Esophagus squamous epithelium (tissue), 5 donors: Measurements from ENCODE around the gene HMCN1. TPM values are rescaled to one million over a fixed set of nuclear protein-coding genes. Genes with fewer than 3 reads are reported as not detected.

Source experiments
- DNase-seq: peaks from one replicate; lab custom pipeline; 2025; lab: John Stamatoyannopoulos, UW
- H3K27ac ChIP-seq, 4 donors: fragments of 200-600 bp; sonication (generic); one replicate each; pipeline ENCODE4 v1.5.1; 2016 to 2019; ENCODE audit warnings: mild to moderate bottlenecking in 1 of 4
- H3K27me3 ChIP-seq, 4 donors: fragments of 200-600 bp; sonication (generic); 1 replicate in 3 of 4; 2 replicates in 1 of 4; pipeline versions ENCODE4 v1.5.1 to v1.6.0; 2017 to 2021; ENCODE audit warnings: antibody characterized with exemption in 1 of 4
- H3K36me3 ChIP-seq, 3 donors: fragments of 200-600 bp; sonication (generic); one replicate each; pipeline ENCODE4 v1.5.1; 2016 to 2019
- H3K4me1 ChIP-seq, 3 donors: fragments of 200-600 bp; sonication (generic); one replicate each; pipeline ENCODE4 v1.5.1; 2017 to 2019
- H3K4me3 ChIP-seq, 4 donors: fragments of 200-600 bp; sonication (generic); 1 replicate in 3 of 4; 2 replicates in 1 of 4; pipeline ENCODE4 v1.5.1; 2016 to 2019; ENCODE audit warnings: mild to moderate bottlenecking in 2 of 4, moderate library complexity in 1 of 4
- H3K9me3 ChIP-seq, 3 donors: fragments of 200-600 bp; sonication (generic); one replicate each; pipeline ENCODE4 v1.5.1; 2016 to 2019
- CTCF ChIP-seq, 6 experiments: fragments of 450-650 bp in 4 of 6; fragments of 200-600 bp in 2 of 6; sonication (generic) in 2 of 6; IDR thresholded peaks; one replicate each; pipeline ENCODE4 v1.5.1; 2016 to 2019; ENCODE audit warnings: antibody characterized with exemption in 6 of 6, mild to moderate bottlenecking in 4 of 6, moderate library complexity in 4 of 6
- POLR2A ChIP-seq, 4 donors: fragments of 450-650 bp; IDR thresholded peaks; one replicate each; pipeline ENCODE4 v1.6.1; 2017; ENCODE audit warnings: antibody characterized with exemption in 4 of 4, mild to moderate bottlenecking in 4 of 4, moderate library complexity in 3 of 4
- WGBS, 2 donors: methylation state at CpG; one replicate each; pipeline ENCODE4 v1.1.5; 2018; 5-methylcytosine and 5-hydroxymethylcytosine counted together
- intact Hi-C: fragments of 100-400 bp; cut with DNase I; formaldehyde crosslinking; loops from one replicate; pipeline ENCODE4 v1.15.0; 2022
- total RNA-seq, 4 donors: library from RNA; depleted of rRNA; stranded (reverse); fragments of >200 nt; gene quantifications; one replicate each; pipeline ENCODE4 v1.1.0, GENCODE V29; 2016
- donor health status: DM: yes; HTN: yes; CAD: no.

The HMCN1 gene
- total RNA-seq, 4 donors from 2014 or later, result 0.49 to 6.7 (median 3.3) TPM

- intact Hi-C loops, result no loop called here
- Histone ChIP-seq H3K4me3 (no peak overlapping the region), H3K36me3 (no peaks in the 10 kb centered on the region), H3K4me1 (no peaks in the 10 kb centered on the region), H3K9me3 (no peaks in the 10 kb centered on the region), H3K27me3 (no peaks in the 10 kb centered on the region), H3K27ac (no peak overlapping the region)
- no peak for TF ChIP-seq POLR2A (IDR thresholded peaks at IDR 0.05)
- TF ChIP-seq CTCF (IDR thresholded peaks at IDR 0.05), result no peak
- no peak for DNase-seq
- WGBS, 2 donors, result 59 to 71% methylated on average over 1 of the region's 1 CpG
Observed at GRCh38 chr1:186165303-186165702, 431.1 kb downstream of the HMCN1 start.

GRCh38 chr1:186167096-186167668 lies 433.0 kb downstream of the HMCN1 start:
- no peak overlapping the region for H3K27ac ChIP-seq
- H3K27me3 ChIP-seq, result no peaks in the 10 kb centered on the region
- H3K4me3 ChIP-seq, result no peak overlapping the region
- TF ChIP-seq CTCF (IDR thresholded peaks at IDR 0.05) (no peak), POLR2A (IDR thresholded peaks at IDR 0.05) (no peak)
- intact Hi-C loops, result no loop called here
- 97% methylated on average over 5 of the region's 5 CpGs for whole genome bisulfite sequencing, 2 donors
- H3K36me3 ChIP-seq, result no peaks in the 10 kb centered on the region
- no peaks in the 10 kb centered on the region for H3K9me3 ChIP-seq
- DNase-seq, result no peak
- no peaks in the 10 kb centered on the region for H3K4me1 ChIP-seq

DNA sequence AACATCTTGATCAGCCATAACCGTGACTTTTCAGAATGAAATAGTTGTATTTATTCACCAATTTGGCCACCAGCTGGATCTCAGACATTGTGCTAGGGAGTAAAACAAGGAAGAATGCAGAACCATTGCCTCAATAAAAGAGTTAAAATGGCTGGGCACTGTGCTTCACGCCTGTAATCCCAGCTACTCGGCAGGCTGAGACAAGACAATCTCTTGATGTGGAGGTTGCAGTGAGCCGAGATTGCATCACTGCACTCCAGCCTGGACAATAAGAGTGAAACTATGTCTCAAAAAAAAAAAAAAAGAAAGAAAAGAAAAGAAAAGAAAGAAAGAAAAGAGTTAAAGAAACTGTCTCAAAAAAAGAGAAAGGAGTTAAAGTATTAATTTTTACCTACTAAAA lies 441.4 kb downstream of the HMCN1 start:
- no peak overlapping the region for H3K4me3 ChIP-seq
- WGBS, 2 donors, result 26 to 52% methylated on average over 4 of the region's 4 CpGs
- no peak for TF ChIP-seq POLR2A (IDR thresholded peaks at IDR 0.05)

GRCh38 chr1:186178426-186179043 lies 444.3 kb downstream of the HMCN1 start:
- Histone ChIP-seq H3K27ac (peak overlapping the region; percentile 24 to 57 (median 48)), H3K36me3 (no peaks in the 10 kb centered on the region), H3K4me3 (peak overlapping the region in 1 of 4 donors; percentile 33), H3K27me3 (no peaks in the 10 kb centered on the region), H3K9me3 (no peaks in the 10 kb centered on the region), H3K4me1 (peaks cover 7 to 42% (median 18%) of the 10 kb centered on the region in 3 donors)
- no peak for DNase-seq
- whole genome bisulfite sequencing, 2 donors, result 38 to 42% methylated on average over 5 of the region's 5 CpGs
- intact Hi-C loops, result no loop called here
- TF ChIP-seq CTCF (IDR thresholded peaks at IDR 0.05) (no peak), POLR2A (IDR thresholded peaks at IDR 0.05) (no peak)

More for the DNA sequence above, 441.4 kb downstream of the HMCN1 start:
- Histone ChIP-seq H3K9me3 (no peaks in the 10 kb centered on the region), H3K4me1 (peaks cover 0 to 33% (median 11%) of the 10 kb centered on the region in 3 donors), H3K27me3 (no peaks in the 10 kb centered on the region), H3K27ac (peak overlapping the region in 3 of 4 donors; percentile 21 to 65 (median 64)), H3K36me3 (no peaks in the 10 kb centered on the region)
- intact Hi-C loops, result no loop called here
- DNase-seq, result no peak

- no peaks in the 10 kb centered on the region for H3K36me3 ChIP-seq
- H3K4me1 ChIP-seq, result peaks cover 11 to 48% (median 25%) of the 10 kb centered on the region in 3 donors
- no peaks in the 10 kb centered on the region for H3K9me3 ChIP-seq
- peak overlapping the region in 1 of 4 donors; percentile 33 for H3K4me3 ChIP-seq
- H3K27me3 ChIP-seq, result no peaks in the 10 kb centered on the region
- 30 to 52% methylated on average over 3 of the region's 3 CpGs for WGBS, 2 donors
- no peak for DNase-seq
- peak overlapping the region in 2 of 4 donors; percentile 46 to 57 for H3K27ac ChIP-seq
- intact Hi-C loops, result no loop called here
- no peak for TF ChIP-seq CTCF (IDR thresholded peaks at IDR 0.05)
- no peak for TF ChIP-seq POLR2A (IDR thresholded peaks at IDR 0.05)
Observed at GRCh38 chr1:186179231-186179630, 445.0 kb downstream of the HMCN1 start.
